ENCODE measurements around the gene SCAF4. TPM values are rescaled to one million over a fixed set of nuclear protein-coding genes. Genes with fewer than 3 reads are reported as not detected.

The SCAF4 gene
- total RNA-seq, 1 donor from 2014 or later = 6.5 TPM

GRCh38 chr21:31720739-31721138 lies 11.2 kb downstream of the SCAF4 start:
- no peak for TF ChIP-seq CTCF (conservative IDR thresholded peaks at IDR 0.05; ENCODE audit: low read depth, low read length)
- no peak overlapping the region for H3K4me3 ChIP-seq (ENCODE audit: low read depth, low read length)
- no peak for DNase-seq (ENCODE audit: low read depth)

DNA sequence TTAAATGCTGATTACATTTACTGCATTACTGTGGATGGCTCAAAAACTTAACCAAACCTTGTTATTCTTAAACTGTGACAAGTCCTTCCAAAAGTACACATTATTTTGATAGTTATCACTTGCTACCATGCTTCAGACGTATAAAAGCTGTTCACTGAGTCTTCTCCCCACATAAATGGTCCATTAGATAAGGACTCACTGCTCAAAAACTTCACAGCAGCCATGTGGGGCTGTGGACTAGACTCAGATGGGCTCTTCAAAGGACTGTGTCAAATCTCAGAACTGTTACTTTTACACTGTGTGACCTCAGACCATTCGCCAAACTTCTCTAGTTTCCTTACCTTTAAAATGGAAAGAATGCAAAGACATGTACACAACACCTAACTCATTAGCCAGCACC lies 11.6 kb downstream of the SCAF4 start:
- DNase-seq (ENCODE audit: low read depth) = no peak
- no peak overlapping the region for H3K4me3 ChIP-seq (ENCODE audit: low read depth, low read length)
- TF ChIP-seq CTCF (conservative IDR thresholded peaks at IDR 0.05; ENCODE audit: low read depth, low read length) = no peak

DNA sequence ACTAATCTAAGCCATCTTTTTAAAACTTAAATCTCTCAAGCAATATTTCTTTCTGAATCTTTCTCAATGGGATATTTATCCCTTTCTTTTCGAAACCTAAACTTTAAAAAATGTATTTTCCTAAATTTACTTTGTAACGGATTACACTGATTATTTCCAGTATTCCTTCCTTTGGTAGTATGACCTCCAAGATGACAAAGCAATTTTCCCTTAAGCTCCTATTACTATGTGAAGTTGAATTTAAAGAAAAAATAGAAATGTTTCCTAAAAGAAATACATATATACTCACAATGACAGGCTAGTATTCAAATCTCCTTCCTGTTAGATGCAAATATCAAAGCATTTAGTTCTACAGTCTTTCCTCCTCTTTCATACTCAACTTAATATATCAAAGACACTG lies 15.8 kb downstream of the SCAF4 start:
- DNase-seq (ENCODE audit: low read depth) = no peak
- TF ChIP-seq CTCF (conservative IDR thresholded peaks at IDR 0.05; ENCODE audit: low read depth, low read length) = no peak

DNA sequence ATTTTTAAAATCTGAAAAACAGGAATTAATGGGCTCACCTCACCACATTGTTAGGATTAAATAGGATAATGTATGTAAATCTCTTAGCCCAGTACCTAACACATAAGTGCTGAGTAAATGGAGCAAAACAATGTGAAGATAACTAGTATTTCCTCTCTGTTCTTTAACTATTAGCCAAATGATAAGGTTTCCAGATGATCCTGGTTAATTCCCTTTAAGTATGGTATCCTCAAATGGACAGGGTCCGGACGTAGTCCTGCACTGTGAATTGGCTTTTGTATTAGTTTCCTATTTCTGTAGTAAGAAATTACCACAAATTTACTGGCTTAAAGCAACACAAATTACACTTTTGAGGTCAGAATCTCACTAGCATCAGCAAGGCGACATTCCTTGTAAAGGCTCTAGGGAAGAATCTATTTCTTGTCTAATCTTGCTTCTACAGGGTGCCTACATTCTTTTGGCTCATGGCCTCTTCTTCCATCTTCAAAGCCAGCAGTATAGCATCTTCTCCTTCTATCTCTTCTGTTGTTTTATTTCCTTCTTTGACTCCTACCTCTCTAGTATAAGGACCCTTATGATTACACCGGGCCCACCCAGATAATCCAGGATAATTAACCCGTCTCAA lies 17.1 kb downstream of the SCAF4 start:
- no peak overlapping the region for H3K4me3 ChIP-seq (ENCODE audit: low read depth, low read length)
- TF ChIP-seq CTCF (conservative IDR thresholded peaks at IDR 0.05; ENCODE audit: low read depth, low read length) = no peak
- no peak for DNase-seq (ENCODE audit: low read depth)

More for the DNA sequence above, 15.8 kb downstream of the SCAF4 start:
- no peak overlapping the region for H3K4me3 ChIP-seq (ENCODE audit: low read depth, low read length)

GRCh38 chr21:31713973-31714740 lies 17.8 kb downstream of the SCAF4 start:
- H3K4me3 ChIP-seq (ENCODE audit: low read depth, low read length) = no peak overlapping the region
- no peak for DNase-seq (ENCODE audit: low read depth)
- TF ChIP-seq CTCF (conservative IDR thresholded peaks at IDR 0.05; ENCODE audit: low read depth, low read length) = no peak

DNA sequence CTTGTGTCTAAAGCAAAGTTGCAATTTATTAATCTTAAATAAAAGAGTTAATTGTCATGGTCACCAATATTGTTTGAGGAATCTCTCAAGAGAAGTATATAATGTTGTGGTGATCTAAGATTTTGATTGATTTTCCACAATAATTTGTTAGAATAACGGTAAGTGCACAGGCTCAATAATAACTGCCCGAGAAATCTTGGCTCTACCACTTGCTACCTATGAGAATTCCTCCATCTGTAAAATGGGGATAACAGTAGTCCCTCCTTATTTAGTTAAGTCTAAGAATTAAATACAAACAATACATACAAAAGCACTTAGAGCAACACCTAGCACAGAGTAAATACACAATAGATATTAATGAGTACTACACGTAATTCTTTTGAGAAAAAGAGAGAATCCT lies 18.8 kb downstream of the SCAF4 start:
- no peak for TF ChIP-seq CTCF (conservative IDR thresholded peaks at IDR 0.05; ENCODE audit: low read depth, low read length)

More for the DNA sequence above, 18.8 kb downstream of the SCAF4 start:
- no peak overlapping the region for H3K4me3 ChIP-seq (ENCODE audit: low read depth, low read length)
- no peak for DNase-seq (ENCODE audit: low read depth)
